HG02571 (cell line): ENCODE data around the gene RNMT.
"Not testable (repeated sequence)": the region's sequence is repeated elsewhere in the genome, so short reads cannot be mapped to it uniquely, and the experiment has no call there.

Experiments used
- ATAC-seq: cut with Tn5 transposase; IDR thresholded peaks from one replicate; pipeline ENCODE4 v1.9.1; 2021; ENCODE audit warnings: mild to moderate bottlenecking, moderate library complexity; ENCODE audit not compliant: unreplicated experiment

RNMT gene

DNA sequence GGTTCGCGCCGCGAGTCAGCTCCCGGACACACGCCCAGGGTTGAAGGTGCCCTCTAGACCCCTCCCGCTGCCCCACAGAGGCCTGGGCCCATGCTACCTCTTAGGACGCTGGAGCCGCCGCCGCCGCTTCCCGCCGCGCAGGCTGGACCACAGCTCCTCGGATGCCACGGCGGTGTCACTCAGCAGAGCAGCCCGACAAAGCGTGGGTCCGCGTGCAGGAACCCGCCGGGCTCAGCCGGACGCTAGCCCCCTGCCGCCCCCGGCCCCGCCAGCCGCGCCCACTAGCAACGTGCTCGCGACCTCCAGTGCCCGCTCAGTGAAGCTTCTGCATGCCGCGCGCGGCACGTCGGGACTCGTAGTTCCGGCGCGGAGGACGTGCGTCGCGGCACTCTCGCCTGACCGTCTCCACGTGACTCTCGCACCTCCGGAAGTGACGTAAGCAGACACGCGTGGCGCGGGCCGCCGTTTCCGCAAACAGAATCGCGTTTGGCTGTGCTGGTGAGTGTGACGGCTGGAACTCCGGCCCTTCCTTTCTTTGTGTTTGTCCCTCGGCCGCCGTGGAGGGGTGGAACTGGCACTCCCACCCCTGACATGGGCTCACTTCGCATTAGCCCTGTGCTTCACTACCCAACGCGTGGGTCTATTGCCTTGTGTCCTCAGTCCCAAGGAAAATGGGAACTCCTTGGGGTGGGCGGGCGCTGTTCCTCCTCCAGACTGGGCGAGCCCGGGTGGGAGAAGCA, at the start of gene RNMT, which contains the start of gene FAM210A:
RNMT (plus strand) TSS at position 442 of the 740 bp plus-strand sequence. CDS start 4,845 bp downstream, outside the sequence.
FAM210A (minus strand) TSS at position 327 of the 740 bp plus-strand sequence. CDS start 44,481 bp downstream, outside the sequence.
- peak; percentile 92 for ATAC-seq

GRCh38 chr18:13677350-13677749, 49.1 kb upstream of the RNMT start:
- ATAC-seq, result not testable (repeated sequence)

- no peak for ATAC-seq
Measured at GRCh38 chr18:13680612-13681011, 45.9 kb upstream of the RNMT start.

DNA sequence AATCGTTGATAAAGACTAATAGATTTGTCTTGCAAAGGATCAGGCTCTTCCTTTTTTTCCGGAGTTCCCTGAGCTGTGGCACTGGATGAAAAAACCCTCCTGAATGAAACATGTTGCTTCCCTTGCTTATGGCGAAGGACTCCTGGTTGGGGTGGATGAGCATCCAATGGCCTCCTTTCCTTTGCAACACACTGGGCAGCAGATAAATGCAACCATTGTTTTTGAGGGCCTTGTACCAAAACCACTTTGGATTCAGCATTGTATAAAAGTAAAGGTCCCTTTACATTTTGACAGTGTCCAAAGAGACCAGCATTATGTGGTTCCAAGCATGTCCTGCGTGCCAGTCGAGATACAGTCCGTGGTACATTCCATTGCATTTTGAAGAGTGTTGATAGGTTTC, 44.8 kb upstream of the RNMT start:
- ATAC-seq, result no peak

DNA sequence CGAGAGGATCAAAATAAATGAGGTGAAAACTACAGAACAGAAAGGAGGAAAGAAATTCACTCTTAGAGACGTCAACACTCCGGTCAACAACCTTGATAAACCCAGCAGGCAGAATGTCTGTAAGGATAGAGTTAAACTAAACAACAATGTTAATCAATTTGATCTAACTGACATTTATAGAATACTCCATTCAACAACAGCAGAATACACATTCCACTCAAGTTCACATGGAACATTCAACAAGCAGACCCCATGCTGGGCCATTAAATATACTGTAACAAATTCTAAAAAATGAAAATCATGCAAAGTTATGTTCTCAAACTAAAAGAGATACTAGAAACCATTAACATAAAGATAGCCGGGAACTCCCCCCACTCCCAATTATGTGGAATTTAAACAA, 41.9 kb upstream of the RNMT start:
- no peak for ATAC-seq

- ATAC-seq, result no peak
Measured at GRCh38 chr18:13688191-13689136, 38.0 kb upstream of the RNMT start.

- ATAC-seq, result not testable (repeated sequence)
Measured at GRCh38 chr18:13690060-13690459, 36.4 kb upstream of the RNMT start.

- not testable (repeated sequence) for ATAC-seq
Measured at GRCh38 chr18:13695337-13695736, 31.1 kb upstream of the RNMT start.

DNA sequence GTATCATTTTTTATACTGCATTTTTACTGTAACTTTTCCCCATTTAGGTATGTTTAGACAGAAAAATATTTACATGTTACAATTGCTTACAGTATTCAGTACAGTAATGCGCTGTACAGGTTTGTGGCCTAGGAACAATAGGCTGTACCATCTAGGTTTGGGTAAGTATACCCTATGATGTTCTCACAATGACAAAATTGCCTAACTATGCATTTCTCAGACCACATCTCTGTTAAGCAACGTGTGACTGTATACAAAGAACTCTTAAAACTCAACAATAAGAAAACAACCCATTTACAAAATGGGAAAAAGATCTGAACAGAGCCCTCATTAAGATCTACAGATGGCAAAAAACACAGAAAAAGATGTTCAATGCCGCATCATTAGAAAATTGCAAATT, 29.5 kb upstream of the RNMT start:
- no peak for ATAC-seq

DNA sequence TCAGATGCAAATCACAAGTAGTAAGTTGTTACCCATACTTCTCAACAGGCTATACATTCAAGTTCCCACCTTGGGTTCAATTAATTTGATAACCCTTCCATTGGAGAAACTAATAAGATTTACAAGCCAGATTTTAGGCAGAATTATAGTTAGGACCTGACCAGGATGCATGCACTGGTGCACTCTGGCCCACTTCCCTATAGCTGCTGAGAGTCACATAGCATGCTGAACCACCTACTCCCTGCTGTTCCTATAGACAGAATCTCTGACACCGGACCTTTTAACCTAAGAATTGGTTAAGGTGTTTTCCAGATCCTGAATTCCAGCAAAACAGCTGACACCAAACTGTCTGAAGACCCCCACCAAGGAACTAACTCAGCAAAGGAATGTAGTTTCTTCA, 26.3 kb upstream of the RNMT start:
- ATAC-seq, result no peak

DNA sequence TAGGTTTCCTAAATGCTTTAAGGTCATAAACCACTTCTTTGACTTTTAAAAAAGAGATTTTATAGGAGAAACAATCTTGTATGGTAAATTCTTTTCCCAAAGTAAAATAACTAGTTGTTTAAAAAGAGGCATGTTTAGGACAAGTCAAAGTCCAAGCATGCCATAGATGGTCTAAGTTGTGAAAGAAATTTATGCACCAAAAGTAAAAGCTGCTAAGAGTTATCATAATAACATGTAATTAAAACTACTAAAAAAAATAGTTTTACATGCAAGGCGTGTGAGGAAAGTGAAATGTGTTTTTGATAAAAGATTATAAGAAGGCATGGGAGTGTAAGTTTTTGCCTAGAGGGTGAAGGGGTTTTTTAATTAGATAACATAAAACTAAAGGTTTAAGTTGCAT, 22.6 kb upstream of the RNMT start:
- ATAC-seq, result no peak

DNA sequence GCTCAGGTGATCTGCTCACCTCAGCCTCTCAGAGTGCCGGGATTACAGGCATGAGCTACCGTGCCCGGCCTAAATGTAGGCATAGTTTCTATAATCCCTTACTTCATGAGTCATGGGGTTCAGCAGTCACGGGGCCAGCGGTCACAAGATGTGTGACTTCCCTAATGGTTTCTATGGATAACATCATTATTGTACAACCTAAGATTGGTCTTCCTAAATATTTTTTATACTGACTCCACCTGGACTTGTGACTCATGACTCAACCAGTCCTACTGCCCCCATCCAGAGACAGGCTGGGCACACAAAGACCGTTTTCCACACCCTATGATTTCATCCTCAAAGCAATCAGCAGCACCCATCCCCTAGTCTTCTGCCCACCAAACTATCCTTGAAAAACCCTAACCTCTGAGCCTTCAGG, 16.1 kb upstream of the RNMT start:
- no peak for ATAC-seq

- no peak for ATAC-seq
Measured at GRCh38 chr18:13712400-13713131, 13.9 kb upstream of the RNMT start.

- no peak for ATAC-seq
Measured at GRCh38 chr18:13713455-13714055, 12.9 kb upstream of the RNMT start.

GRCh38 chr18:13715330-13715729, 11.1 kb upstream of the RNMT start:
- ATAC-seq, result no peak

- ATAC-seq, result no peak
Measured at GRCh38 chr18:13716916-13717315, 9.6 kb upstream of the RNMT start.

DNA sequence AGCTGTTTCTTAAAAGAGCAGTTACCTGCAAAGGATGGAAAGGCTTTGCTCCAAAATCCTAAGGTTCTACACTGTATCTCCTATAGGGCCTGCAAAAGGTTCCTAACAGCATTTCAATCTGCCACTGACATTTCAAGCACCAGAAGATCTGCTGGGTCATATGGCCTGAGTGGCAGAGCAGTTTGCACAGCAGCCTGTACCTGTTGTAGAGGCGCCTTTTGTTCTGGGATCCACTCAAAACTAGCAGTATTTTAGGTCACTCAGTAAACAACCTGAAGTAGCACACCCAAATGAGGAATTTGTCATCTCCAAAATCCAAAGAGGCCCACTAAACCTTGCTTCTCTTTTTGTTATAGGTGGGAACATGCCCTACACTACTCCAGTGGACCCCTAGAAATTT, 6.3 kb upstream of the RNMT start:
- ATAC-seq, result no peak

DNA sequence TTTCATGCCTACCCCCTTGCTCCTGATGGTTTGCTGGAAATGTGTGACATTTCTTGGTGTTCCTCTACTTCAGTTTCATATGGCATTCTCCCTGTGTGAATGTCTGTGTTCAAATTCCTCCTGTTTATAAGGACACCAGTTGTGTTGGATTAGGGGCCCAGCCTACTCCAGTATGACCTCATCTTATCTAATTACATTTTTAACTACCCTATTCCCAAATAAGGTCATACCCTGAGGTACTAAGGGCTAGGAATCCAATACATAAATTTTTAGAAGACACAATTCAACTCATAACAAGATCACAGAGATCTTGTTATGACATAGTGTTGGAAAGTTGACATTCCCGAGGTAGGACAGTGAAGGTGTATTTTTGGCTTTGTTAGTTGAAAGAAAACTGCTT, 5.6 kb upstream of the RNMT start:
- no peak for ATAC-seq

DNA sequence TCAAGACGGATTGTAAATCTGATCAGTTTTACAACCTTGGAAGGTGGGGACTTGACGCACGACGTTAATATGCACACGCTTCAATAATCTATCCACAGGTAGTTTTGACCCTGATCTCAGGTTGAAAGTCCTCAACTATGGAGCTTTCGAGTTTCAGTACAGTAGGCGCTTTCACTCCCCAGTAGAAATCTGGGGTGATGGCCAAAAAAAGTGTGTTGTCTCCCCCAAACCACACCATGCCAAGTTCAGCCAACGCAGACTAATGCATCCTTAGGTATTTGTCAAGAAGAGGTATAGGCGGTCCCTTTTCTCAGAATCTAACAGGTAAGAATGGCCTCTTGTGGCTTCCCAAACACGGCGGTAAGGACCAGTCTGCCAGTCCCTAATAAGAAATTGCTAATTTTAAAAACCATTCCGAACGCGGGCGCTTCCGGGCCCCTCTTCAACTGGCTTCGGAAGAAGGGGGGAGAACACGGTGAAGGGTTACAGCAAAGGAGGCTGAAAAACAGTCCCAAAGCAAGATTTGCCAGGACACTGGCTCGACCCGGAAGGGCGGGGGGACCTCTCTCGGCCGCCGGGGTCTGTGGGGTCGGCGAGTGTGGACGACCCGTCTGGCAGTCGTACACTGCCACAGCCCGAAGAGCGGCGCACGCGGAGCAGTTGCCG, 774 bp upstream of the RNMT start:
- ATAC-seq, result no peak

DNA sequence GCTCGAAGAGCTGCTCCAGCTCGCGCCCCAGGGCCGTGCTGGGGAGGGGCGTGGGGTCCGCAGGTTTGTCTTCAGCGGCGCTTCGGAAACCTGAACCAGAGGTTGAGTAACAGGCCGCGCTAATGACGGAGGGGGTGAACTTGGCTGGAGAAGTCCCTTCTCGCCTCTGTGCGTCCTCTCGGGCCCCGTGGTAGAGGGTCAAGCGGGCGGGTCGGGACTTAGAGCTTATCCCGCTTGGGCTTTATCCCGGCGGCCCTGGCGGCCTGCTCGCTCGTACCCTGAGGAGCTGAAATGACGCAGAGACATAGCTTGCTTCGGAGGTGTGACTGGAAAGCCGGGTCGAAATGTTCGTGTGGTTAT, 479 bp downstream of the RNMT start:
- ATAC-seq, result peak; percentile 22
